OCI-LY3 (cell line): ENCODE results near the gene CCL21.

Source experiments
- CTCF ChIP-seq: fragments of 200-600, 300-600 bp; sonication (generic); IDR thresholded peaks from 2 replicates; pipeline ENCODE4 v1.5.1; 2014; ENCODE audit warnings: antibody characterized with exemption, low read length, low read depth
- EZH2phosphoT487 ChIP-seq: fragments of 200-600 bp; shearing (Covaris generic); IDR thresholded peaks from 2 replicates; pipeline ENCODE4 v1.6.1; 2018; ENCODE audit warnings: antibody characterized with exemption, mixed run types, low read depth

GRCh38 chr9:34694811-34695210 lies 15.1 kb downstream of the CCL21 start:
- TF ChIP-seq CTCF (no peak), EZH2phosphoT487 (no peak)
